GM21825 (cell line): ENCODE measurements around the gene CLIC5.

Experiments
- ATAC-seq: cut with Tn5 transposase; IDR thresholded peaks from one replicate; pipeline ENCODE4 v1.9.1; 2021; ENCODE audit warnings: mild to moderate bottlenecking, moderate library complexity; ENCODE audit not compliant: unreplicated experiment

CLIC5 gene

GRCh38 chr6:46036911-46037310 is 21.3 kb upstream of the CLIC5 start:
- ATAC-seq = no peak

- ATAC-seq = no peak
Observed at GRCh38 chr6:46035242-46035641, 19.6 kb upstream of the CLIC5 start.

- ATAC-seq = no peak
Observed at GRCh38 chr6:46032110-46032998, 16.7 kb upstream of the CLIC5 start.

GRCh38 chr6:46029602-46030001 is 13.9 kb upstream of the CLIC5 start:
- no peak for ATAC-seq

- ATAC-seq = no peak
Observed at GRCh38 chr6:46026307-46026706, 10.6 kb upstream of the CLIC5 start.

- ATAC-seq = no peak
Observed at GRCh38 chr6:46025573-46025972, 9.9 kb upstream of the CLIC5 start.

- no peak for ATAC-seq
Observed at GRCh38 chr6:46024124-46024769, 8.6 kb upstream of the CLIC5 start.

GRCh38 chr6:46023216-46023915 is 7.7 kb upstream of the CLIC5 start:
- ATAC-seq = no peak

- no peak for ATAC-seq
Observed at GRCh38 chr6:46022106-46022948, 6.7 kb upstream of the CLIC5 start.

- ATAC-seq = no peak
Observed at GRCh38 chr6:46017726-46018125, 2.1 kb upstream of the CLIC5 start.

GRCh38 chr6:46016063-46016608 is 476 bp upstream of the CLIC5 start:
- no peak for ATAC-seq

- ATAC-seq = no peak
Observed at GRCh38 chr6:46014511-46015118, 1.0 kb downstream of the CLIC5 start.

GRCh38 chr6:46014046-46014445 is 1.6 kb downstream of the CLIC5 start:
- no peak for ATAC-seq

- no peak for ATAC-seq
Observed at GRCh38 chr6:46013639-46014038, 2.0 kb downstream of the CLIC5 start.

- no peak for ATAC-seq
Observed at GRCh38 chr6:46012834-46013233, 2.8 kb downstream of the CLIC5 start.

GRCh38 chr6:46011188-46012085 is 4.2 kb downstream of the CLIC5 start:
- ATAC-seq = peak; percentile 97

GRCh38 chr6:46010771-46011170 is 4.9 kb downstream of the CLIC5 start:
- ATAC-seq = no peak

- no peak for ATAC-seq
Observed at GRCh38 chr6:46010270-46010669, 5.4 kb downstream of the CLIC5 start.

- no peak for ATAC-seq
Observed at GRCh38 chr6:46002264-46002663, 13.4 kb downstream of the CLIC5 start.
